CD4-positive, CD25-positive, alpha-beta regulatory T cell (primary cell): ENCODE data around the gene HMGA1. TPM values are rescaled to one million over a fixed set of nuclear protein-coding genes. Genes with fewer than 3 reads are reported as not detected.
"Not testable (repeated sequence)": the region's sequence is repeated elsewhere in the genome, so short reads cannot be mapped to it uniquely, and the experiment has no call there.

Source experiments
- ATAC-seq, 2 donors: fragments of 150-1000 bp; cut with Tn5 transposase; one replicate each; pipeline ENCODE4 v1.10.0; 2021; ENCODE audit warnings: low read depth in 2 of 2, moderate number of reproducible peaks in 2 of 2, moderate library complexity in 1 of 2
- DNase-seq, 3 donors: peaks; one replicate each; pipeline versions ENCODE4 v3.0.0 to v3.0.0-alpha.2; 2012 to 2022; ENCODE audit warnings: mixed read lengths in 1 of 3
- H3K27ac ChIP-seq: one replicate; pipeline ENCODE4 v1.7.0; 2013; ENCODE audit warnings: mild to moderate bottlenecking, low read length; ENCODE audit not compliant: insufficient read depth, poor library complexity, severe bottlenecking
- H3K27me3 ChIP-seq: one replicate; pipeline ENCODE4 v1.7.0; 2013; ENCODE audit warnings: low read length; ENCODE audit not compliant: control insufficient read depth, insufficient read depth
- H3K36me3 ChIP-seq: one replicate; pipeline ENCODE4 v1.7.0; 2013; ENCODE audit warnings: mild to moderate bottlenecking, low read length, moderate library complexity; ENCODE audit not compliant: control insufficient read depth, insufficient read depth
- H3K4me1 ChIP-seq: 2 replicates; pipeline ENCODE4 v1.7.0; 2013; ENCODE audit warnings: mild to moderate bottlenecking, low read length; ENCODE audit not compliant: insufficient read depth, control insufficient read depth, poor library complexity, severe bottlenecking
- H3K4me3 ChIP-seq: one replicate; pipeline ENCODE4 v1.7.0; 2013; ENCODE audit warnings: low read depth, mild to moderate bottlenecking, low read length, moderate library complexity
- H3K9me3 ChIP-seq, 2 experiments: 1 replicate in 1 of 2; 2 replicates in 1 of 2; pipeline ENCODE4 v1.7.0; 2013; ENCODE audit warnings: low read length in 2 of 2, mild to moderate bottlenecking in 1 of 2, moderate library complexity in 1 of 2; ENCODE audit not compliant: control insufficient read depth in 2 of 2
- H3K27ac Mint-ChIP-seq, 3 donors: one replicate each; pipeline ENCODE4 v1.8.0; 2020 to 2022; ENCODE audit warnings: mild to moderate bottlenecking in 3 of 3, mixed read lengths in 3 of 3, moderate library complexity in 2 of 3
- H3K27me3 Mint-ChIP-seq: one replicate; pipeline ENCODE4 v1.8.0; 2022; ENCODE audit warnings: mild to moderate bottlenecking, mixed read lengths
- H3K36me3 Mint-ChIP-seq: one replicate; pipeline ENCODE4 v1.8.0; 2020; ENCODE audit warnings: mixed read lengths
- H3K4me1 Mint-ChIP-seq, 4 donors: one replicate each; pipeline ENCODE4 v1.8.0; 2020 to 2022; ENCODE audit warnings: mixed read lengths in 4 of 4, mild to moderate bottlenecking in 1 of 4
- H3K4me3 Mint-ChIP-seq, 4 donors: one replicate each; pipeline ENCODE4 v1.8.0; 2020 to 2022; ENCODE audit warnings: mild to moderate bottlenecking in 4 of 4, mixed read lengths in 4 of 4, moderate library complexity in 3 of 4
- H3K9me3 Mint-ChIP-seq, 7 donors: one replicate each; pipeline ENCODE4 v1.8.0; 2020 to 2022; ENCODE audit warnings: mixed read lengths in 7 of 7, mild to moderate bottlenecking in 3 of 7, moderate library complexity in 2 of 7
- polyA plus RNA-seq, 4 donors: library from polyadenylated mRNA; unstranded; fragments of 300-500 nt; fragmentation: Illumina TruSeq; gene quantifications; one replicate each; pipeline ENCODE4 v1.2.3, GENCODE V29; 2021
- total RNA-seq: library from RNA; stranded (reverse); gene quantifications from one replicate; pipeline ENCODE4 v1.2.3, GENCODE V29; 2022

The HMGA1 gene
- total and polyA plus RNA-seq, 5 donors from 2014 or later: 31.6 to 87.2 (median 35.5) TPM

DNA sequence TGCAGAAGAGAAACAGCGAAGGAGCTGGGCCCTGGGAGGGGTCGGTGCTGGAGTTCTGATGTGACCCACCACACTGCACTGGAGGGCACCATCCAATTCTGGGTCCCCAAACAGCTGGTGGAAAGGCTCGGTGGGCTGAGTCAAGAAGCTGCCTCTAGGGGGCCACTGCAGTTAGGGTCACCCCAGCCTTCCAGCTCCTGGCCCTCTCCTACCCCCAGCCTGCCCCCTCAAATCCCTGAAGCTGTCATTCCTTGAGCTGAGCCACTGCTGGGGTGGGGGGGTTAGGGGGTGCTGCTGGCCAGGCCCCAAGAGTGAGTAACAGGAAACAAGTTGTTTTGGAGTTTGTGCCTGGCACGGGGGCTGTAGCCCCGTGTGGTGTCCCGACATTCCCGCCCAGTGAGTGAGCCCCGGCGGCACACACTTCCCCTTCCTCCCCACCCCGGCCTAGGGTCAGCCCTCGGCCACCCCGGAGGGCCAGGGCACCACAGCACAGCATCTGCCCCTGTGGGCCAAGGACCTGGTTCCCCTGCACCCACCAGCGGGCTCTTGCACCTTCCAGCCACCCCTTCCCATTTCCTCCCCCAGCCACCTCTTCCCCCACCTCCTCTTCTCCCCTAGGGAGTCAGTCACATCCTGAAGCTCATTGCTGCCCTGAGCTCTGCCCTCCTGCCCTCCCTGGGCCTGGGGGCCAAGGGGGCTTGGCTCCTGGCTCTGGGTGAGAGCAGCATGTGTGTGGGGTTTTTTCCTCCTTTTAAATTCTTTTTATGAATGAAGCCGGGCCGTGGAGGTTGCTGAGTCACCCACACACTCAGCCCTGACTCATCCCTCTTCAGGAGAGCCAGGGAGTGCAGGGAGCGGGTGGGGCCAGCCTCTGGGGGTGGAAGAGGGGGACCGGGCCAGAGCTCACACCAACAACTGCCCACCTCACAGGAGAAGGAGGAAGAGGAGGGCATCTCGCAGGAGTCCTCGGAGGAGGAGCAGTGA is 7.5 kb downstream of the HMGA1 start:
- Histone ChIP-seq H3K27me3 (no peaks in the 10 kb centered on the region), H3K27ac (peak overlapping the region; percentile 14), H3K36me3 (peaks cover 33% of the 10 kb centered on the region), H3K9me3 (no peaks in the 10 kb centered on the region), H3K4me3 (no peak overlapping the region), H3K4me1 (peaks cover 33% of the 10 kb centered on the region)
- Mint-ChIP-seq H3K4me1 (peaks cover 0 to 63% (median 39%) of the 10 kb centered on the region in 4 donors), H3K27me3 (no peaks in the 10 kb centered on the region), H3K27ac (peak overlapping the region in 1 of 3 donors; percentile 76), H3K9me3 (no peaks in the 10 kb centered on the region), H3K4me3 (peak overlapping the region in 1 of 4 donors; percentile 72), H3K36me3 (peaks cover 11% of the 10 kb centered on the region)
- ATAC-seq (no peak), DNase-seq (no peak)

DNA sequence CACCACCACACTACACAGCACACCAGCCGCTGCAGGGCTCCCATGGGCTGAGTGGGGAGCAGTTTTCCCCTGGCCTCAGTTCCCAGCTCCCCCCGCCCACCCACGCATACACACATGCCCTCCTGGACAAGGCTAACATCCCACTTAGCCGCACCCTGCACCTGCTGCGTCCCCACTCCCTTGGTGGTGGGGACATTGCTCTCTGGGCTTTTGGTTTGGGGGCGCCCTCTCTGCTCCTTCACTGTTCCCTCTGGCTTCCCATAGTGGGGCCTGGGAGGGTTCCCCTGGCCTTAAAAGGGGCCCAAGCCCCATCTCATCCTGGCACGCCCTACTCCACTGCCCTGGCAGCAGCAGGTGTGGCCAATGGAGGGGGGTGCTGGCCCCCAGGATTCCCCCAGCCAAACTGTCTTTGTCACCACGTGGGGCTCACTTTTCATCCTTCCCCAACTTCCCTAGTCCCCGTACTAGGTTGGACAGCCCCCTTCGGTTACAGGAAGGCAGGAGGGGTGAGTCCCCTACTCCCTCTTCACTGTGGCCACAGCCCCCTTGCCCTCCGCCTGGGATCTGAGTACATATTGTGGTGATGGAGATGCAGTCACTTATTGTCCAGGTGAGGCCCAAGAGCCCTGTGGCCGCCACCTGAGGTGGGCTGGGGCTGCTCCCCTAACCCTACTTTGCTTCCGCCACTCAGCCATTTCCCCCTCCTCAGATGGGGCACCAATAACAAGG is 8.5 kb downstream of the HMGA1 start:
- not testable (repeated sequence) for H3K27me3 ChIP-seq, H3K27ac ChIP-seq, H3K4me3 ChIP-seq, H3K4me3 Mint-ChIP-seq, H3K27me3 Mint-ChIP-seq, DNase-seq, ATAC-seq, H3K9me3 Mint-ChIP-seq, H3K9me3 ChIP-seq
- Mint-ChIP-seq H3K27ac (peak overlapping the region in 1 of 3 donors; percentile 62), H3K4me1 (peaks cover 0 to 64% (median 35%) of the 10 kb centered on the region in 4 donors), H3K36me3 (peaks cover 11% of the 10 kb centered on the region)
- Histone ChIP-seq H3K4me1 (peaks cover 29% of the 10 kb centered on the region), H3K36me3 (peaks cover 33% of the 10 kb centered on the region)

DNA sequence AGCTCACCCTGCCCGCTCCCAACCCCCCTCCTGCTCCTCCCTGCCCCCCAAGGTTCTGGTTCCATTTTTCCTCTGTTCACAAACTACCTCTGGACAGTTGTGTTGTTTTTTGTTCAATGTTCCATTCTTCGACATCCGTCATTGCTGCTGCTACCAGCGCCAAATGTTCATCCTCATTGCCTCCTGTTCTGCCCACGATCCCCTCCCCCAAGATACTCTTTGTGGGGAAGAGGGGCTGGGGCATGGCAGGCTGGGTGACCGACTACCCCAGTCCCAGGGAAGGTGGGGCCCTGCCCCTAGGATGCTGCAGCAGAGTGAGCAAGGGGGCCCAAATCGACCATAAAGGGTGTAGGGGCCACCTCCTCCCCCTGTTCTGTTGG is 9.1 kb downstream of the HMGA1 start:
- H3K36me3 ChIP-seq: peaks cover 32% of the 10 kb centered on the region
- not testable (repeated sequence) for H3K4me3 Mint-ChIP-seq, H3K27me3 Mint-ChIP-seq, DNase-seq, ATAC-seq, H3K9me3 ChIP-seq, H3K4me3 ChIP-seq, H3K27ac ChIP-seq, H3K9me3 Mint-ChIP-seq, H3K27me3 ChIP-seq
- H3K27ac Mint-ChIP-seq: peak overlapping the region in 1 of 3 donors; percentile 62
- peaks cover 29% of the 10 kb centered on the region for H3K4me1 ChIP-seq
- H3K4me1 Mint-ChIP-seq: peaks cover 0 to 61% (median 32%) of the 10 kb centered on the region in 4 donors
- H3K36me3 Mint-ChIP-seq: peaks cover 11% of the 10 kb centered on the region

DNA sequence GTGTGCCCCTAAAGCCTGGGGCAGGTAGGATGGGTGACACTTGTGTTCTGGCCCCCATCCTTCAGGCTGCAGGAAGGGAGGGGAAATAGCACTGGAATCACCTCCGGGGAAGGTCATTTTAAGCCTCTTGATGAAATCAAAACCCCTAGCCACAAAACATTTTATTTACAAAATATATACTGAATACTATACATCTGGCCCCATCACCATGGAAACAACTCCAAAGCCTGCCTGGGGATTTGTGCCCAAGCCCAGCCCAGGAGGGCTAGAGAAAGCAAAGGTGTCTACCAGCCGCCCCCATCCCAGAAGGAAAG is 9.5 kb downstream of the HMGA1 start:
- Mint-ChIP-seq H3K9me3 (no peaks in the 10 kb centered on the region), H3K4me1 (peaks cover 0 to 58% (median 31%) of the 10 kb centered on the region in 4 donors), H3K27me3 (no peaks in the 10 kb centered on the region), H3K4me3 (peak overlapping the region in 1 of 4 donors; percentile 100), H3K36me3 (peaks cover 11% of the 10 kb centered on the region), H3K27ac (no peak overlapping the region)
- H3K27ac ChIP-seq: no peak overlapping the region
- H3K4me3 ChIP-seq: no peak overlapping the region
- DNase-seq: no peak
- peaks cover 29% of the 10 kb centered on the region for H3K4me1 ChIP-seq
- H3K9me3 ChIP-seq: no peaks in the 10 kb centered on the region
- no peaks in the 10 kb centered on the region for H3K27me3 ChIP-seq
- no peak for ATAC-seq
- peaks cover 28% of the 10 kb centered on the region for H3K36me3 ChIP-seq

DNA sequence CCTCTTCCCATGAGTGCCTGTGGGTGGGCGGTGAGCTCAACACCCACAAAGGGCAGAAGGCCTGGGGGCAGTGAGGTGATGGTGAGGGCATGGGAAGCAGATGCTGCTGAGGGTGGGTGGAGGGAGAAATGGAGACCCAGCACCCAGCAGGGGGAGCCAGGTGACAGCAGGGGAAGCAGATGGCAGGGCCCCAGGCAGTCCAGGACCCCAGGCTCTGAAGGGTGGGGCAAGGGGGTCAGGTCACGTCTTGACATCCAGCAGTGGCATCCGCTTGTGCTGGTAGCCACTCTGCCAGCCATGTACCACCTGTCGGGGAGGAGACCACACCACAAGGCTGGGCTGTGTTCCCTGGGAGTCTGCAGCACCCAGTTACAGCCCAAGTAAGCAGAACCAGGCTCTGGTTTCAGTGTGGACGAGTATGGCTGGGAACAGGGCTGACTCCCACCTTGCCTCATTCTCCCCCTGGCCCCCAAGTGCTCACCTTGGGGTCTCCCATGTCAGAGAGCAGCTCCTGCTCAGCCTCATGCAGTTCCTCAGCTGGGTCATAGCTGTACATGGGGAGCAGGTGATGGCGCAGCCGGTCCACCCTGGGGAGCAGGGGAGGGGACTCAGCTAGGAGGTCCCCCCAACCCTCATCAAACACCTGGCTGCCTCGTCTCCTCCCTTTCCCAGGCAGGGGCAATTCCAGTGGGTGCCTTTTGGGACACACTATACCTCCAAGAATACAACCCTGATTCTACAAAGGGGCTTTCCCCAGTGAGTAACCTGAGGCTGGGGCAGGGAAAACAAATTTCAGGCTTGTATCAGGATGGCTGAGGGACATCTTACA is 10.1 kb downstream of the HMGA1 start:
- ATAC-seq: no peak
- Mint-ChIP-seq H3K27me3 (no peaks in the 10 kb centered on the region), H3K27ac (no peak overlapping the region), H3K9me3 (no peaks in the 10 kb centered on the region), H3K4me1 (peaks cover 0 to 53% (median 29%) of the 10 kb centered on the region in 4 donors), H3K36me3 (peaks cover 9% of the 10 kb centered on the region), H3K4me3 (peak overlapping the region; percentile 53 to 100 (median 85))
- no peaks in the 10 kb centered on the region for H3K27me3 ChIP-seq
- H3K4me1 ChIP-seq: peaks cover 29% of the 10 kb centered on the region
- peak in 2 of 3 donors; percentile 34 to 58 for DNase-seq
- no peak overlapping the region for H3K4me3 ChIP-seq
- peak overlapping the region; percentile 90 for H3K27ac ChIP-seq
- peaks cover 22% of the 10 kb centered on the region for H3K36me3 ChIP-seq
- no peaks in the 10 kb centered on the region for H3K9me3 ChIP-seq

DNA sequence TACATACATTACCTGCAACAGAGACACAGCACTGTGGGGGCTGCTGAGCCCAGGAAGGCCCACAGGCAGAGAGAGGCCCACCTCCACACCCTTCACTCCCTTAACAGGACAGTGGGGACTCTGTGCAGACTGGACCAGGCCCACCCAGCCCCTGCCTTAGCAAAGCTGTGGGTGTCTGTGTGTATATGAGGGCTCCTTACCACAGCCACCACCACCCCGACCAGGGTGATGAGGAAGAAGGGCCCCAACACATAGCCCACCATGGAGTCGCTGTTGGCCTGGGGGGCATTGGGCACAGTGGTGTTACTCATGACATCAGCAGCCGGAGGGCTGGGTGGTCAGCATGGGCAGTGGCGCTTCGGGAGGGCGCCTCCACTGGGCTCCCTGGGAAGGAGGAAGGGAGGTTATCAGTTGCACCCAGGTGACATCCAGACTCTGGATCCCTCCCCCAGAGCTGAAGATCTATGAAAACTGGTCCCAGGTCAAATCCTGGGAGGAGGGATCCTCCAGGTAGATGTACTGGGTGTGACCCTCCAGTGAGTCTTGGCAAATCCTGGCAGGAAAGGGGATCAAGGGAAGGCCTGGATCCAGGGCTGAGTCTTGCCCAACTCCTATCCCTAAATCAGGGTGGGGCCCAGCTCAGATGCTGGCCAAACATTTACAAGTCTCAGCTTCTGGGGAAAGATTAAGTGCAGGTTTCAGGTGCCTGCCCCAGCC is 11.0 kb downstream of the HMGA1 start:
- peak overlapping the region; percentile 90 for H3K27ac ChIP-seq
- H3K36me3 ChIP-seq: peaks cover 13% of the 10 kb centered on the region
- Mint-ChIP-seq H3K9me3 (no peaks in the 10 kb centered on the region), H3K4me3 (peak overlapping the region; percentile 91 to 100 (median 94)), H3K27ac (peak overlapping the region; percentile 91 to 96 (median 96)), H3K4me1 (peaks cover 0 to 47% (median 25%) of the 10 kb centered on the region in 4 donors), H3K27me3 (no peaks in the 10 kb centered on the region), H3K36me3 (peaks cover under 1% of the 10 kb centered on the region)
- H3K9me3 ChIP-seq: no peaks in the 10 kb centered on the region
- no peaks in the 10 kb centered on the region for H3K27me3 ChIP-seq
- H3K4me3 ChIP-seq: peak overlapping the region; percentile 79
- no peak for DNase-seq
- ATAC-seq: no peak
- H3K4me1 ChIP-seq: peaks cover 29% of the 10 kb centered on the region
